HG02870 (cell line): Measurements from ENCODE around the gene SEMA4D.

Experiments
- ATAC-seq: cut with Tn5 transposase; IDR thresholded peaks from one replicate; pipeline ENCODE4 v1.9.1; 2021; ENCODE audit warnings: mild to moderate bottlenecking, moderate library complexity; ENCODE audit not compliant: unreplicated experiment

SEMA4D gene

GRCh38 chr9:89497978-89498851 is at the start of gene SEMA4D:
TSS of gene SEMA4D (minus strand) at chr9:89498113. CDS start at chr9:89405456, 92,657 bp downstream.
- peak; percentile 27 for ATAC-seq

GRCh38 chr9:89547000-89547399 is 49.1 kb upstream of the SEMA4D start:
- no peak for ATAC-seq

- no peak for ATAC-seq
Measured at GRCh38 chr9:89544279-89544661, 46.4 kb upstream of the SEMA4D start.

GRCh38 chr9:89543621-89544278 is 45.8 kb upstream of the SEMA4D start:
- no peak for ATAC-seq

GRCh38 chr9:89543111-89543510 is 45.2 kb upstream of the SEMA4D start:
- ATAC-seq = no peak

- ATAC-seq = peak; percentile 74
Measured at GRCh38 chr9:89542401-89543021, 44.6 kb upstream of the SEMA4D start.

- ATAC-seq = no peak
Measured at GRCh38 chr9:89541798-89542197, 43.9 kb upstream of the SEMA4D start.

GRCh38 chr9:89539374-89539773 is 41.5 kb upstream of the SEMA4D start:
- ATAC-seq = no peak

GRCh38 chr9:89538871-89539270 is 41.0 kb upstream of the SEMA4D start:
- ATAC-seq = no peak

- no peak for ATAC-seq
Measured at GRCh38 chr9:89537166-89537565, 39.3 kb upstream of the SEMA4D start.

- no peak for ATAC-seq
Measured at GRCh38 chr9:89536600-89536999, 38.7 kb upstream of the SEMA4D start.

- no peak for ATAC-seq
Measured at GRCh38 chr9:89536145-89536574, 38.2 kb upstream of the SEMA4D start.

- ATAC-seq = no peak
Measured at GRCh38 chr9:89535461-89535860, 37.5 kb upstream of the SEMA4D start.

- no peak for ATAC-seq
Measured at GRCh38 chr9:89534515-89535287, 36.8 kb upstream of the SEMA4D start.

GRCh38 chr9:89533411-89534095 is 35.6 kb upstream of the SEMA4D start:
- no peak for ATAC-seq

- ATAC-seq = no peak
Measured at GRCh38 chr9:89532944-89533343, 35.0 kb upstream of the SEMA4D start.

- no peak for ATAC-seq
Measured at GRCh38 chr9:89532478-89532877, 34.6 kb upstream of the SEMA4D start.

GRCh38 chr9:89531766-89532165 is 33.9 kb upstream of the SEMA4D start:
- ATAC-seq = no peak

GRCh38 chr9:89530726-89531125 is 32.8 kb upstream of the SEMA4D start:
- no peak for ATAC-seq

- no peak for ATAC-seq
Measured at GRCh38 chr9:89529243-89530035, 31.5 kb upstream of the SEMA4D start.
